HuH-7.5 (cell line): ENCODE data around the gene DCPS.
A peak's percentile ranks its signal among the peaks of the same experiment; 100 is the strongest.
"Not testable (repeated sequence)": the region's sequence is repeated elsewhere in the genome, so short reads cannot be mapped to it uniquely, and the experiment has no call there.

Source experiments
- DNase-seq: peaks from one replicate; pipeline ENCODE4 v3.0.0; 2011; ENCODE audit warnings: low spot score

Gene DCPS

GRCh38 chr11:126345283-126345682 lies 41.4 kb downstream of the DCPS start:
- DNase-seq = no peak

DNA sequence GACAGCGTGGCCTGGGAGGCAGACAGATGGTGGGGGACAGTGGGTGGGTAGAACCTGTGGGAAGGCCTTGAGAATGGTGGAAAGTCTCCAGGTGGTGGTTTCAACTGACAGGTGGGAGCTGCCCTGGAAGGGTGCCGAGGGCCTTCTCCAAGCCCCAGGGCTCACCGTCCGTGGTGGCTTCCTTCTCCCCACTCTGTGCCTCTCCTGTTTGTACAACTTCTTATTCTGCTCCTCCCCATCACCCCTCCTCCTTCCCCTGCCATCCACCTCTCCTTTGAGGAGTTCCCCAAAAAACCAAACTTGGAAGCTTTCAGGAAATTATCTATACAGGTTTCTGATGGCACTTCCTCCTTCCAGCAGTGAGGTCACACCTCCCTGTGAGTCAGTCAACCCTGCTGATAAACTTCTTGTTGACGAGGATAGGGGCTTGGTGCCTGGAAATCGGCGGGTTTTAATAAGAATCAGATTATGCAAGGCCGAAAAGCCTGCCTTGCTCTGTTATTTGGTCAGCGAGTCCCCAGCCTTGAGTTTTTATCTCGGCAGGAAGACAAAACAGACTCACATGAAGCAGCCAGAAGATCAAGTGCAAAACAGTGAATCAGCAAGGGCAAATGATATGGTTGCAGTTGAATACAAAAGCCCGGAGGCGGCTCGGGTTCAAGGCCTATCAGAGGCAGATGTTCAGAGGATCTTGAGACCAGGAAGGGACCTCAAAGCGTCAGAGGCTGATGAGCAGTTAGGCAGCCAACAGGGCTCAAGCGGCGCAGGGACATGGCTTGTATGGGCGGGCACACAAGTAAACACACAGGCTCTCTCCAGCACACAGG lies 42.1 kb downstream of the DCPS start:
- DNase-seq = no peak

DNA sequence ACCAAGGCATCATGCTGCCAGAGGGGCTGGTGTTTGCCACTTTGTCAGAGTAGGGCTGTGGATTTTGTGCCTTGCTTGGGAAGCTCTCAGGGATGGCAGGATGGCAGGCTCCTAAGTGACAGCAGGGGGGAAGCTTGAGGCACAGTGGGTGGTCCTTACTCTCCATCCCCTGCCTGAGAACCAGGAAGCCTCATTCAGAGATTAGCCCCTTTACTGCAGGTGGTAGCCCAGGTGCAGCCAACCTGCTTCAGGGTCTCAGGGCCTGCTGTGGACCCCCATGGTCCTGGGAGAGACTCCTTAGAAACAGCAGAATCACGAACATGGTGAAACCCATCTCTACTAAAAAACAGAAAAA lies 42.7 kb downstream of the DCPS start:
- DNase-seq = no peak

- DNase-seq = not testable (repeated sequence)
Measured at GRCh38 chr11:126346946-126347345, 43.1 kb downstream of the DCPS start.

GRCh38 chr11:126347751-126348668 lies 44.1 kb downstream of the DCPS start:
- DNase-seq = no peak

DNA sequence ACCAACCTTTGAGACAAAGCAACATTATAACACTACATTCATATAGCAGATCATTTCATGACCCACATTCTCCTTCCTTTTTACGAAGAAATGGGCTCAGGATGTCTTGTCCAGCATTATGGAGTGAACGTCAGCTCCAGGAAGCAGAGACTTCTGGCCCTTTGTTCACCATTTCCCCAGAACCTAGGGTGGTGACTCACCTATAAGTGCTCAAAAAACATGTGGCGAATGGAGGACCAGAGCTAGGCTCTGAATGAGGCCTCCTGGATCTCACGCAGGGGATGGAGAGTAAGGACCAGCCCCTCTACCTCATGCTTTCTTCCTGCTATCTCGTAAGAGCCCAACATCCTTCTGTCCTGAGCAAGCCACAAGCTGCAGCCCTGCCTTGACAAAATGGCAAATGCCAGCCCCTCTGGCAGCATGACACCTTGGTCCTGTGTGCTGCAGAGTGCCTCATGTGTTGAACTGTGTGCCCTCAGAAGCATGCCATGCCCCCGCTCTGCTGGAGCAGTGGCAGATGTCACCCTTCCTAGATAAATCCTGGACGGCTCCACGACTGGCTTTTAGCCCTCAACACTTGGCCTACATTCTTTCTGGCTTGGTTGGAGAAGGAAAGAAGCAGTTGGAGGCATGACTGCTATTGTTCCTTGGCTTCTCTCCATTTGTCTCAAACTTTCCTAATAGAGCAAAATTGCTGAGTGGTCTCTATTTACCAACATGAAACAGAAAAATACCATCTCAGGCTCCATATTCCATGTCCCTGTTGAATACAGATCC lies 45.1 kb downstream of the DCPS start:
- DNase-seq = no peak

GRCh38 chr11:126350836-126351235 lies 47.0 kb downstream of the DCPS start:
- no peak for DNase-seq

DNA sequence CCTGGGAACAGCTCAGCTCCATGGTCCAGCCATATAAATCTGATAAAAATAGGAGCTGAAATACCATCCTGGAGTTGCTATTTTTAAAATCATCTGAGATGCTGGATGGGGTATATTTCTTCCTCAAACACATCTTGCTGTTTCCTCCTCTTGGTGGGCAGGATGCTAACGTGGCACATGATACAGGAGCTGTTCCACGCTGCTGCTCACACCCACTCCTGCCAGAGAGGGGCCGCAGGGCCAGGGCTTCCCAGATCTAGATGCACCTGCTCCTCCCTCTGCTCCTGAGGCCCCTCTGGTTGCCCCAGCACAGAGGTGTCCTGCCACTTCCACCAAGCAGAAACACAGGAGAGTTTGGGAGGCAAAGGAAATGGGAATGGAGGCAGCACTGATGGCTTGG lies 48.3 kb downstream of the DCPS start:
- no peak for DNase-seq

DNA sequence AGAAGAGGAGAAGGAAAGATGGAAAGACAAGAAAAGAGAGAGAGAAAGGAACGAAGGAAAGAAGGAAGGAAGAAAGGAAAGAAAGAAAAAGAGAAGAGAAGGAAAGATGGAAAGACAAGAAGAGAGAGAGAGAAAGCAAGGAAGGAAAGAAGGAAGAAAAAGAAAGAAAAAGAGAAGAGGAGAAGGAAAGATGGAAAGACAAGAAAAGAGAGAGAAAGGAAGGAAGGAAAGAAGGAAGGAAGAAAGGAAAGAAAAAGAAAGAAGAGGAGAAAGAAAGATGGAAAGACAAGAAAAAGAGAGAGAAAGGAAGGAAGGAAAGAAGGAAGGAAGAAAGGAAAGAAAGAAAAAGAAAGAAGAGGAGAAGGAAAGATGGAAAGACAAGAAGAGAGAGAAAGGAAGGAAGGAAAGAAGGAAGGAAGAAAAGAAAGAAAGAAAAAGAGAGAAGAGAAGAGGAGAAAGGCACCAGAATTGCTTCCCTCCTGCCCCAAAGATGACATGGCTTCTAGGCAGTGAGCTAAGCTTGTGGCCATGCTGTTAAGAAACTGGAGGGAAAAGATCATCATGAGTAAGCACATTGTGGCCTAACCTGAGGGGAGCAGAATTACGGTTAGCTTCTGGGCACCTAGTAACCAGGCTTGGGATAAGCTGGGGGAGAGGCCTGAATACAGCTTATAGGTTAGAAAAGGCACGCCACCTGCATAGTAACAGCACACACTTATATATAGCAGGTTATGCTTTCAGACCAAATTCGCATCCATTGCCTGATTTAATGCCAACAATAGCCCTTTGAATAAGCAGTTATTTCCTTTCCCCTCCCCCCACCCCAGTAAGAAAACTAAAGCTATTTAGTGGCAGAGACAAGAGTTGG lies 49.3 kb downstream of the DCPS start:
- no peak for DNase-seq

DNA sequence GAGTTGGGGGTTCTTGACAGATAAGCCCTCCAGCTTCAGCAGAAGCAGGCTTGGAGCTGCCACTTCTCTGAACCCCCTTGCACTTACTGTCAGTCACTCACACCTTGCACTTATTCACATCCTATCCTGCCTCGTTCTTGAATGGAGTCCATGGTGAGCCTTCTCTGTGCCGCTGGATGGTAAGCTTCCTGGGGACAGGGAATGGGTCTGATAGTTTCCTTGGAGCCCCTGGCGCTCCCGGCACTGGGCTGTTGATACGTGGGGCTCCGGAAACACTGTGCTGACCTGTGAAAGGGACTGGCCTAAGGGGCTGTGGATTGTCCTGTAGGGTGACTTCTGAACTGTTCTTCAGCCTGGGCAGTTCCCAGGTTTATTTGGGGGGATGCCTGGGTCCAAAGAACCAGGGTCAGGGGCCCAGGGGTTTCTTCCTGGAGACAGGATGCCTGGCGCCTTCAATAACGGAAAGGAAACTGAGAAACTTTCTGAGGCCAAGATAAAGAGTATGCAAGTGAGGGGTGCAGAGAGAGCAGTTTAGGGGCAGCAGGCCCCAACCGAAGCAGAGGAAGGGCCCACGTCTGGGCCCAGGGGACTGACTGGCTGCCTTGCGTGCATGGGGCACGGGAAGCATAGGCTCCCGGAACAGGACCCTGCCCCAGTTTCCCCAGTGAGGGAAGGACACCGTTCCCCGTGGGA lies 50.9 kb downstream of the DCPS start:
- no peak for DNase-seq

DNA sequence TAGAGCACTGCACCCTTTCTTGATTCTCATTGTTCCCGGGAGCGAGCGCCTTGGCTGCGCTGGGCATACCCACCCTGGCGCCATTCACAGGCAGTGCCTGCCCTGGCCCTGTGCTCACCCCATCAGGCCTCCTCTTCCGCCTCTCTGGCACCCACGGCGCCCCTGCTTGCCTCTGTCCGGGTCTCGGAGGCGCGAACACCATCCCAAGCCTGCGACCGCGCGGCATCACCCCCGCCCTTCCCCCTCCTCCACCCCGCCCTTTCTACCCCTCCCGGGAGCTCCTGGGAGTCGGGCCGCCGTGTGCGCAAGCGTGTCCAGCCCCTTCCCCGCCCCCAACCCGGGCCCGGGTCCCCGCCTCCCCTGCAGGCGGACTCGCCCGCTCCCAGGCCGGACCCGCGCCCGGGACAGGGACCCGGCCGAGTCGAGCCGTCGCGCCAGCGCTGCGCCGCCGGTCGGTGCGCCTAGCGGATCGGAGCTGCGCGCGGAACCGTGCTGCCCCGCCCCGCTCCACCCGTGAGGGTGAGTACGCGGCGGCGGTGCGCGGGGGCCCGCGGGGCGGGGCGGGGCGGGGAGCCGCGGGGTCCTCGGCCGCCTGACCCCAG lies 51.6 kb downstream of the DCPS start, which contains the start of gene ST3GAL4:
Gene ST3GAL4 (plus strand): TSS at position 363 of the 602 bp plus-strand sequence. CDS start 50,470 bp downstream, outside the sequence.
- DNase-seq = peak; percentile 91

- peak; percentile 31 for DNase-seq
Measured at GRCh38 chr11:126355926-126356897, 52.4 kb downstream of the DCPS start.

GRCh38 chr11:126357055-126357962 lies 53.4 kb downstream of the DCPS start:
- no peak for DNase-seq

DNA sequence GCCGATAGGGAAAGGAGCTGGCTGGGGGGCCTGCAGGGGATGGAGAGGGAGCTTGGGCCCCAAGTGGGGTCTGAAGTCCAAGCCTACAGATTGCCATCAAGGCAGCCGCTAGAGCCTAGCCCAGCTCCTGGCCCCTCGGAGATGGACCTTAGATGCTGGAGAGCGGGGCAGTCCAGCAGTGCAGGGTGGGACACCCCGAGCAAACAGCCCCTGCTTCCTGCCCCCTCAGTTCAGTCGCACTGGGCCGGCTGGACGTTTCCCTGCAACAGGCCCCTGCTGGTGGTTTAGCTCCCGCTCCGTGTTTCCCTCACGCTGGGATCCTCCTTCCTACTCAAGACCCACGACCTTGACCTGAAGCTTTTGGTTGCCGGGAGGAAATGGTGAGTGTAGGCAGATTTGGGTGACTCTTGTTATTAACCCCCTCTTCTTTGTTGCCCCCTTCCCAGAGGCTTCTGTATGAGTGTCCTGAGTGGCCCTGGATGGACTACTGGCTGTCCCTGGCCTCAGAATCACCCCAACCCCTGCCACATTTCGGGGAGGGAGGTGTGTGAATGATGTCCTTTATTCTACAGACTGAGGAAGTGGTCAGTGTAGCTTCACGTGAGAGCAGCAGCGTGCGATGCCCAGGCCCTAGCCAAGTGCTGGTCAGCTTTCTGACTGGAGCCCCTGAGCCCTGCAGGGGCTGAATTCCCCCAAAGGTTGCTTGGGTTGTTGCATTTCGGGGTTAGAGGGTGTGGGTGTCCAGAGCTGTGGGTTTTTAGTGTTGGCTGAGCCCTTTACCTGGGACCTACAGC lies 54.3 kb downstream of the DCPS start:
- no peak for DNase-seq

DNA sequence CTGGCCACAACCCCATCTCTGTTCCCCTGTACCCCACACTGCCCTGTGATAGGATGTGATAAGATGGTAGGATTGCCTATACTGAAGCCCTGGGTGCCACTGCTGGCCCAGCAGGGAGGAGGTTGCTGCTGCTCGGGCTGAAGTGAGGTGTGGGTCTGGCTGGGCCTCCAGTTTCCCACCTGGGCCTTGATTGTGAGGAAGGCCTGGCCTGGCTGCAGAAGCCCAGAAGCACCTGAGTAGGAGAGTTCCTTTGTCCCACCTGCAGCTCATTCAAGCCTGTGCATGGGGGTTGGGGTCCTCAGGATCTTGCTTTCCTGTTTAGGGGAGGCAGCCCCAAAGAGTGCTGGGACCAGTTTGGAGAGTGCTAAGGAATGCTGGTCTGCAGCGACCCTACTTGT lies 54.9 kb downstream of the DCPS start:
- no peak for DNase-seq

- no peak for DNase-seq
Measured at GRCh38 chr11:126359431-126360048, 55.7 kb downstream of the DCPS start.

DNA sequence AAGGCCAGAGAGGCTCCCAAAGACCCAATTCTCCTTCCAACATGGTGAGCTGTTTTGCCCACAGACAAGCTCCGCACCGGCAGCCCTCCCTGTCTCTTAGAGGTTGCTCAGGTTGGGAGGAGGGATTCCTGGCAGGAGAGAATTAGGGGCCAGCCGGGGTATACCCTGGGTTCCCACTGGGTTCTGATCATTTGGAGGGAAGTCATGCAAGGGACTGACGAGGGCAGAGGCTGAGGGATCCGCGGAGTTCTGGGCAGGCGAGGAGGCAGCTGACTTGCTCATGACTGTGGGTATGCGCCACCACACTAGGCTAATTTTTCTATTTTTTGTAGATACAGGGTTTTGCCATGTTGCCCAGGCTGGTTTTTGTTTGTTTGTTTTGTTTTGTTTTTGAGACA lies 56.2 kb downstream of the DCPS start:
- DNase-seq = no peak
